HT1080 (cell line): Measurements from ENCODE around the gene ABI3BP. TPM values are rescaled to one million over a fixed set of nuclear protein-coding genes. Genes with fewer than 3 reads are reported as not detected.
A peak's percentile ranks its signal among the peaks of the same experiment; 100 is the strongest.

Experiments used
- DNase-seq: peaks from one replicate; pipeline ENCODE4 v3.0.0-alpha.2; 2015; ENCODE audit warnings: low read depth
- total RNA-seq: library from RNA; depleted of rRNA; stranded (reverse); fragments of >200 nt; shearing (Covaris generic); gene quantifications from 2 replicates; pipeline ENCODE4 v1.2.3, GENCODE V29; 2014

Gene ABI3BP
- total RNA-seq, 1 experiment from 2014 or later: 2.2 TPM

DNA sequence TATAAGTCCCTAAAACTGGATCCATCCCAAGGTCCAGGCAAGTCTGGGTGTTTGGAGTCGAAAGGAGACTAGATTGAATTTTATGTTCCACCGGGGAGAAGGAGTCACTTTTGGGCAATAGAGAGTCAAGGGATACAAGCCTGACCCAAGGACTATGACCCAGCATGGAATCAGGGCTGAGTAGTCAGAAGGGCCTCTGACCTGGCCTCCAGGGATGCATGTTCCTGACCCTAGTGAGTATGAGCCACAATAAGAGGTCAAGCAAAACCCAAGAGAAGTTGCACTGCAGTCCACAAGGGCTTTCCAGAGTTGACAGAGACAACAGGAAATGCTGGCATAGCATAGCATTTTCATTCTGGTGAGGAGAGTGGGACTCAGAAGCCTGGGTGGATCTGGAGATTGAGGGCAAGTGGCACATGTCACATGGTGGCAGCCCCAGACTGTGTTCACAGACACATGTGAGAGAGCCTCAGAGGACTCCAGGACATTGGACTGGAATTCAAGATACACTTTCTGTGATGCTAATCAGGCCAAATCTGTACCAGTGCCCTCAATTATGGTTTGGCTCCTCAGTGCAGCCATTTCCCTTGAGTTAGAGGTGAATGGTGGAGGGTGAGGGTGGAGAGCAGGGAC lies 217.0 kb downstream of the ABI3BP start:
- DNase-seq: no peak

DNA sequence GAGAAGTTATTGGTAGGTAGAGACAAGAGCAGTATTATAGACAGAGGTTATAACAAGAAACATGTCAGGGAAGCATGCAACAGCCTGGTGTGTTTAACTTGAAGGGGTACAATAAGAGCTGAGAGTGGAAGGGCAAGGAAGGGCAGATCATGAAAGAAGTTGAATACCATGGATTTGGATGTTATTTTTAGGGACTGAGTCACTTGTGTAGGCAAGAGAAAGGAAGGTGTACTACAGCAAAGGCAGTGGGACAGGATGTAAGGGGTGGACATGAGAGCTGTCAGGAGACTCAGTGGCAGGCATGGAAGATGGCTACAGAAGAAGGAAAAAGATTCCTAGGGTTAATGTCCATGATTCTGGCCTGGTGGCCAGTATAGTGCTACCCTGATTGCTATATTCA lies 217.6 kb downstream of the ABI3BP start:
- DNase-seq: peak; percentile 36

DNA sequence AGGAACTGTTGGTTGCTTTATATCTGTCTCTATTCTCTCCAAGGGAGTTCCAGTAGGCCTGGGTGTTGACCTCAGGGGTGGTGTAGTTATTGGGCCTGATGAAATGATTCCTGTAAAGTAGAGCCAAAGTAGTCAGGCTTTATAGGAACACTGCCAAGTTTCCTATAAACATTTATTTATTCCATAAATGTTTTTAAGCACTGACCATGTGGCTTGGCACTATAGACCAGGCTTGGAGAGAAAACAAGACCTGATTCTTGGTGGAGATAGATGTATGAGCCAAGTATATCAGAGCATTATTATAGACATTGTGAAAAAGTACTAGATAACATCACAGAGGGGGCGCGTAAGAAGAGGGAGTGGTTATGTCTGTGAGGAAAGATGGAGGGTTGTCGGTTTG lies 218.0 kb downstream of the ABI3BP start:
- no peak for DNase-seq

DNA sequence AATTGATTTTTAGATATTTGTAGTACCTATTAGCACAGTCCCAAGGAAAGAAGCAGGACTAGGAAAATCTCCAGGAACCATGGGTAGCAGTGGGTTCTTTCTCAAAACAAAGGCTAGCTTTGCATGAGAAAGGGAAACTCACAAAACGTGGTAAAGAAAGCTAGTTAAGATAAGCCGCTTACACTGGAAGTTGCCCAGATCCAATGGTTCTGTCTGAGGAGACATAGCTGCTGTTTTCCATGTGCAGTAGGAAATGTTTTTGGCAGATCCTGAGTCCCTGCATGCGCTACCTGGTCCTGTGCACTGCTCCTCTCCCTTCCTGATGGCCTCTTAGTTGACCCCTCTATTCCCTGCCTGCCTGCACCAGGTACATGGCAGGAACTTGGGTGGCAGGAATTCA lies 223.5 kb downstream of the ABI3BP start:
- no peak for DNase-seq

DNA sequence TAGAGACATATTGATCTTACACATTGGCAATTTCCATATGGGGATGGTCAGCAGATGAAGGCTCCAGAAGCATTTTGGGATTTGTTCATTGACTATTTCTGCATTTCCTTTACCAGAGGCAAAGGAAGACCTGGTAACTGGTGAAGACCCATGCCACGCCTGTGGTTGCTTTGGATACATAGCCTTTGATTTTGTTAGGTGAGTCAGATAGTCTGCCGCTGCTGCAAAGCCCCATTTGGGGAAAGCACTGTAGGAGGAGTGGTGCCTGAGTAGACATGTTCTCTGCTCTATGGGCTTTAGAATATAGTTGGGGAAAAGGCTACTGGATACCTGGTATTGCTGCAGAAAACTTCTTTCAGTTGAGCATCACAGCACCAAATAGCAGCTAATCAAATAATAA lies 227.2 kb downstream of the ABI3BP start:
- DNase-seq: peak; percentile 42

DNA sequence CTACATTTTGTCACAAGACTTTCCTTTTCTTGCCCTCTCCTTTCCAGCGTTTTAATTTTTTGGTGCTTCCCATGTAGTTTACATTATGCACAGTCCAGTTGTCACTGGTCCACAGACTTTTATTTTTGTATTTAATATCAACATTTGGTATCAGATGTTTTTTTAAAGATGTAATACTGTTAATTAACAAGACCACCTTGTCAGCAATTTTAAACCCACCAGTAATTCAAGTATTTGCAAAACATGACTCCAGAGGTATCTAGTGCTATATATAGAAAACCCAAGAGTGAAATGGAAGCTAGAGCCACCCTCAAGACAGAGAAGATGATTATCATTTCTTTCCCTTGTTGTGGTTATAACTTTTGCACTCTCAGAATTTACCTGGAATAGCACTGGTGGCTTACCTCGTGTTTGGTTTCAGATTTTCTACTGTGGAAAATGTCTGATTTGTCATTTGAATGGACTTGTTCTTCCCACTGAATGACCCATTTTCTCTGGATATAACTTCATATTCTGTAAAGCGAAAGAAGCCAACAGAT lies 227.7 kb downstream of the ABI3BP start:
- no peak for DNase-seq

DNA sequence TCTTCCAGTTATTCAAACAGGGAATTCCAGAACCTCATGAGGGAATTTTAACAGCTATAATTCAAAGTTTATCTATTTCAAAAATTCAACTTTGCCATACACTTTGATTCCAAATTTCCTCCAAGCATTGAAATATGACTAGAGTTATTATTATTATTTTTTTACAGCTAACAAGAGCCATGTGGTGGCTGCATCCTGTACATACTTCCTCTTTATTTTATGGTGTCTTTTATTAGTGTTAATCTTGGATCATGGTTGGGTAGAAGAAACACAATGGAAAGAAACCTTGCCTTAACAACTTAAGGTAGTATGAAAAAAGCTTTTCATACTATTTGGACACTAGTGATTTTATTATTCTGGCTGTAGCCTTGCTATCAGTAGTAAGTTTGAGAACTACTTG lies 231.3 kb downstream of the ABI3BP start:
- no peak for DNase-seq

DNA sequence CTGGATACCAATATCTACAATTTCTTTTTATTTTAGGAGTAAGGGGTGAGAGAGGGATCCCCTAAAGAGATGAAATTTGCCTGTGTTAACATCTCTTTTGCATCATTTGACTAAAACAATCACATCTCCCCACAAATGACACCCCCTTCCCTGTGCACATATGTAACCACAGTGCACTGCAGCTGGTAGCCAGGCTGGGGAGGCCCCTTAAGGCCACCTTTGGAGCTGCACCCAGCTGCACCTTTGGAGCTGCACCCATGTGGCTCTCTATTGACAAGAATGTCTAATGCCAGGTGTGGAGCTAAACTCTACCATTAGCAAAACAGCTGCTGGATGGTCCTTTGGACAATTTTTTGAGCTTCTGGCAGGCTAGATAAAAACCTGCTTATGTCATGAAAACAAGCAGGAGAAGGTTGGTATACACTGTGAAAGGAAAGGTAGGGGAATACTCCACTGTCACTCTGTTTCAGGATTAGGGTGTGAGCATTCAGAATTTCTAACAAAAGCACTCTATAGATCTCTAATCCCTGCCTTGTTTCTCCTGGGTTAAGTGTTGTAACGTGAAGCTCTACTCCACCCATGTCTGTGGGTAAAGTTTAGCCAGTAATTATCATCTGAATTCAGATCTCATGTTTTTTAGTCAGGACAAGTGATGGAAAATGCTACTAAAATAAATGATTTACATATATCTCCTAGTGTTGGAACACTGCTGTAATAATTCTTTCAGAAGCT lies 231.8 kb downstream of the ABI3BP start:
- no peak for DNase-seq

DNA sequence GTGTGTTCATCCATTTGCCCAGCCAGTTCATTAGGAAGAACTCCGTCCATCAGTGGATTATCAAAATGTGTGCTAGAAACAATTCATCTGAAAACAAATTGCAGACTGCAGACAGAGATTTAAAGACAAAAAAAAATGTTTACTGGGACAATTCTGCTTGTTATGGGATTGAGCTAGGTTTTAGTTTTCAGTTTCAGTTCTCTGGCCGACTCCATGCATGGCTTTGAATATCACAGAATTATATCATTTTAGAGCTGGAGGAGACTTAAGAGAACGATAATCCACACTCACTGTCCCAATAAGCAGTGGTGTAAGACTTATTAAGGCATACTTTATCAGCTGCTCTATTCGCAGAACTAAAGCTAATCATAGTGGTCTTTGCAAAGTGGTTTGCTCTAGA lies 232.8 kb downstream of the ABI3BP start:
- no peak for DNase-seq

DNA sequence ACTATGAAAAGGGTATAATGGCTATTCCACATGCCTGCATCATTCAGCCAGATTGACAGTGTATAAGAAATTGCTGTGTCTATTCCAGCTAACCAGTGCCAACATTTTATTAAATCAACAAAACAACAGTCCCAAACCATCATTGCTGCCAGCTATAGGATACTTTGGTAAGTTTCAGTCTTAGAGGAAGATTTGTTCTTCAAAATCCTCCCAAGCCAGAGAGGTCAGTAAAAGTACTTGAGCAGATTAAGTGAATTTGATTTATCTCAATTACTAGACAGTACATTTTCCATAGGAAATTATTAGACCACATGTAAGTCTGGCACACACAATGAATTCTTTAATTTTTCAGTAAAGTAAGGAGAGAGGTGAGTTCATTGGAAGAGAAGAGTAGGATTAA lies 233.3 kb downstream of the ABI3BP start:
- DNase-seq: no peak

DNA sequence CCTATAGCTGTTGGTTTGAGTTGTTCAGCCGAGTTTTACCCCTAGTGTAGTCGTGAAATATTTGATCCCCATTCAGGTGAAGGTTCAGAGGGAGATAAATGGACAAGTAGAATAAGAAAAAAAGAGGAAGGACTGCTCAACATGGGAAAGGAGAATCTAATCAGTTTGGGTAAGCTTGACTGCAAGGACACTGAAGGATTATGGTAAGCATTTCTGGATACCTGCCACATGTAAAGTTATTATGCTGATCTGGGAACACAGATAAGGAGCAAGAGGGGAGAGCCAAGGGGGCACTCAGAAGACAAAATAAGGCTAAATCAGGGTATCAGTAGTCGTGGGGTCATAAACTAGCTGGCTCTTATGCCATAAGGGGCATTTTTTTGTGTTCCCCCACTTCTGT lies 234.1 kb downstream of the ABI3BP start:
- no peak for DNase-seq

DNA sequence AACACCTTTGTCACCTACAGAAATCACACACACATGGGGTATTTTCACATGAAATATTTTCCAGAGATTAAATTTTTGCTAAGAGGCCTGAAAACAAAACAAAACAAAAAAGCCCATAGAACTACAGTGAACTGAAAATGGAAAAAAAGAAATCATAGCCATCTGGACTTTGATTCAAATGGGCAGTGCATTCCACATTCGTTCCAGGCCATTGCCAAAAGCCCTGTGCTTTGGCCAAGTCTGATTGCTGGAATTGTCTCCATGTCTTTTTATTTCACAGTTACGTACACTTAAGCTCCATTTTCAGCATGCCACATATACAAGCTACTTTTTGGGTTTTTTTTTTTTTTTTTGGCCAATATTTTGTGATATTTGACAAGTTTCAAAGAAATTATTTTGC lies 236.8 kb downstream of the ABI3BP start:
- no peak for DNase-seq

DNA sequence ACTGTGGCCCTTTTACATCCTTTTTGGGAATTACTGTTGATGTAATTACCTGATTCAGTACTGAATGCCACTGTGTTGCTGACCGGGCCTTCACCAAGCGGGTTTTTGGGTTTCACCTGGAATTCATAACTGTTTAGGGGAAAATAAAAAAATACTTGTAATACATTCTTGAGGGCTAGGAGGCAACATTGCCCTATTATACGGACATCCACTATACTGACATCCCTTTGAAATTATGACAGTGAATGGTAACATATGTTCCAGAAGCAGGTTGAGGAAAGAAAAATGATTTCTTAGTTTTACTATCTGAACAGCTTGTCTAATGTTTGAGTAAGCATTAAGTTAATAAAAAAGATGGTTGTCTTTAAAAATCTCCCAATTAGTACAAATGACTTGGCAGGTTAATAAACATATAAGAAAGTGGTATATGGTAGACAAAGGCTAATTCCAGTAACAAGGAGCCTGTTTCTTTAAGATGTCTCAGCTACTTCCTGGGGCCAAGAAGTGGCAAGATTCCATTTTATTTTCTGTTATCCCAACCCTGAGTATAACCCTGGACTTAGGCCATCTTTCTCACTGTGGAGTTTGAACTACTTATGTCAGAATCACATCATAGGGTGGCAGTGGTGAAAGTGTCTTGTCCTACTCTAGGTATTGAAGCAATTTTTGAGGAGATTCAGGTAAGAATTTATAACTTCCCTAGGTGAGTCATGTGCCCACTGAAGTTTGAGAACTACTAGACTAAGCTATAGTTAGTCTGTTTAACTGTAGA lies 238.5 kb downstream of the ABI3BP start:
- no peak for DNase-seq

DNA sequence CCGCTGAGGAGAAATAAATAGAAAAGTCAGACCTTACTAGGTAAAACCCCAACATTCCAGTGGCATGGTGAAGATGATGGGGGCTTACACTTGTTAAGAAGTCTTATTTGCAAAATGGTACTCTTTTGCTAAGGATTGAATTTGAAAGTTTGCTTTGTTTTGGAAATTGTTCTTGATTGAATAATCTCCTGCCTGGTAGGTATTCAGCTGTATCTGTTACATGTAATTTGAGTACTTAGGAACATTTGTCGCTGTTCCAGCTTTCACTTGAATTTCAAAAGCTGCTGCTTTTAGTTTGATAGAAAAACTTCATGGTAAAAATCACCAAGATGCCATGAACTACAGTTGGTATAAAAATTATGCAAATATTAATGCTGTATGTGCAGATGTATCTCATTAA lies 239.4 kb downstream of the ABI3BP start:
- DNase-seq: no peak

DNA sequence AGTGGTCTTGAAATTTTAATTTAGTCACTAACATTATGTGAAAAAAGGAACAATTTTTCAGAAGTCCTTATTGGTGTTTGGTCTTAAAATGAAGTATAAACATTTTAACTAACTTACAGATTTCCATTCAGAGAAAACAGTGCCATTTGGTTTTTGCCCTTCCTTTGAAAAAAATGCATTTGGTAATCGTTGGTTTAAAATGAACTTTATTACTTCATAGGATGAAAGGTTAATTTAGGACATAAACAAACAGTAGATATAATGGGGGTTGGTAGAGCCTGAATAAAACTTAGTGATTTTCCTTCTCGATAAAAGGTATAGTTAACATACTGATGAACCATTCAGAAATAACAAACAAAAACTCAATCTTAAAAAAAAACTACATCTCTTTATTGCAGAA lies 244.3 kb downstream of the ABI3BP start:
- no peak for DNase-seq

DNA sequence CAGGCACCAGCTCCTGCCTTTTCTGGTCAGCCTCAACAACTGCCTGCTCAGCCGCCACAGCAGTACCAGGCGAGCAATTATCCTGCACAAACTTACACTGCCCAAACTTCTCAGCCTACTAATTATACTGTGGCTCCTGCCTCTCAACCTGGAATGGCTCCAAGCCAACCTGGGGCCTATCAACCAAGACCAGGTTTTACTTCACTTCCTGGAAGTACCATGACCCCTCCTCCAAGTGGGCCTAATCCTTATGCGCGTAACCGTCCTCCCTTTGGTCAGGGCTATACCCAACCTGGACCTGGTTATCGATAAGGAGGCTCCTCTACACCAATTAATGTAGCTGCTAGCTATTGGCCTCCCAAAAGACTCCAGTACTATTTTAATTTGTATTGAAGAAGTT lies 245.0 kb downstream of the ABI3BP start:
- DNase-seq: no peak

DNA sequence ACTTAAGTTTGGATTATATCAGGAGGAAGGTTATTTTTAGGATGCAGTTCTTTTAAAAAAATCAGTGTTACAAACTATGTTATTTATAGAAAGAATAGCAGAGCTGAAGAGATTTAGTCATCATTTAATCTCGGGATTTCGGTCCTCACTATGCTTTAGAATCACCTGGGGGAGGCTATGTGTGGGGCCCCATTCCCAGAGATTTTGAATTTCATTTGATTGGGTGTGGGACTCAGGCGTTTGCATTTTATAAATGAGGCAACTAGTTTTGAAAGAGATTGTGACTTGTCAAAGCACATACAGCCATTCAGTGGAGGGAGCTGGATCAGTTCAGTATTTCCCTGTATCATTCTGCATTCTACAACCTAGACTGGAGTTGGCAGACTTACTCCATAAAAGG lies 247.1 kb downstream of the ABI3BP start:
- DNase-seq: no peak

DNA sequence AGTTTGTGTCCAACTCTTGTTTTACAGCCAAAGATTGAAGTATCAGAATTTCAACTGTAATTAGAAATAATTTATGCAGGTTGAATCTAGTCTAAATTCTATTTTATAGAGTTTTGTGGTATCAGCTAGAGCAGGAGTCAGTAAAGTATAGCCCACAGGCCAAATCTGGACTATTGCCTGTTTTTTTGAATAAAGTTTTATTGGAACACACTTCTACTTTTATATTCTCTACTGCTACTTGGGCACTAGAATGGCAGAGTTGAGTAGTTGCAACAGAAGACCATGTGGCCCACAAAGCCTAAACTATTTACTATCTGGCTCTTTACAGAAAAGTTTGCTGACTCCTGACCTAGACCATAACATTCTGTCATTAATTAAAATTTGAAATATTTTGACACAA lies 247.6 kb downstream of the ABI3BP start:
- no peak for DNase-seq

DNA sequence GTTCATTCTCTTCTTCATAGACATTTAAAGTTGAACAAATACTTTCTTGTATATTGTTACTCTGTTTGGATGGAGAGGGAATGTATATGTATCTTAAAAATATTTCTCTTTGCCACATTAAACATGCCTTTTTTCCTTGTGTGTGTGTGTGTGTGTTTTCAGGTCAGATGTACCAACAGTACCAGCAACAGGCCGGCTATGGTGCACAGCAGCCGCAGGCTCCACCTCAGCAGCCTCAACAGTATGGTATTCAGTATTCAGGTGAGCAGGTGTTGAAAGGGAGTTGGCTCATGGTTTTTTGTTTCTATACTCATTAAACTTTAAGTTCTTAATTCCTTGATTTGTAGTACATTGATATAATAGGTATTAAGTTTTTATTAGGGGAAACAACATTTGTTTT lies 248.6 kb downstream of the ABI3BP start:
- no peak for DNase-seq

DNA sequence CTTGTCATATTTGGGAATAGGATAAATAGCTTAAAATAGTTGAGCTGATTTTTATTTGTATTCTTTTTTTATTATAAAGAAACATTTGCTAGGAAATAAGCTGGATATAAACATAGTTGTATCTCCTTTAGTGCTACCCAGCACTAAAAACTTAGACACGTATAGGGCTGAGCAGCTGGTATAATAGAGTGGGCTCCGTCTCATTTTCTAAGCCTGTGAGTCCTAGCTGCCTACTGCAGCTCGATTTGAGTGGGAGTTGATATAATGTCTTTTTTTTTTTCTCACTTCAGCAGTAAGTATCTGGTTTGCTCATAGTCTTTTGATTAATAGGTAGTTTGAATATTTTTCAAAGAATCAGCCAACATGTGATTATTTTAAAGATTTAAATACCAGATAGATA lies 249.7 kb downstream of the ABI3BP start:
- DNase-seq: no peak

DNA sequence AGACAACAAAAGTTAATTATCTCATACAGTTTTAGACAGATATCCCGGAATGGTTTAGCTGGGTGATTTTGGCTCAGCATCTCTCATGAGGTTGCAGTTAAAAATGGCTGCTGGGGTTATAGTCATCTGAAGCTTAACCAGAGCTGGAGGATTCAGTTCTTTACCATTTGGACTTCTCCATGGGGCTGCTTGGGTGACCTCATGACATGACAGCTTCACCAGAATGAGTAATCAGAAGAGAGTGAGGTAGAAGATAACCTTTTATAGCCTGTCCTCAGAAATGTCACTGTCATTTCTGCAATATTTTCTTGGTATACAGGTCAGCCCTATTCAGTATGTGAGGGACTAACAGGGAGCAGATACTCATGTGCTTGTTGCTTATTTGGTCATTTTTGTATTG lies 253.0 kb downstream of the ABI3BP start:
- peak; percentile 6 for DNase-seq

DNA sequence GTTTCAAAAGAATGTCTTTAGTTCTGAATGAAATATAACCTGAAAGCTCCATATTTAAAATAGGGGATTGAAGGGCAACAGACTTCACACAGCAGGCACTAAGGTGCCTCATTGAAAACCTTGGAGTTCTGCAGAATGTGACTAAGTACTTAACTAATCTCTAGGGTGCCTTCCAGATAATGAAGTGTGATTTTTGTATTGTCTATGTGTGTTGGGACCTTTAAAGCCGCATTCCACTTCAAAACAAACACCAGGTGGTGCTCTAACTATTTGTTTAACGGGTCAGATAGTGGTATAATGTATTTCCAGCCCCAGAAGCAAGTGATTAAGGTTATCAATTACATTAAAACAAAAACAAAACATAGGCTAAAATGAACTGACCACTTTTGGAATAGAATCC lies 255.9 kb downstream of the ABI3BP start:
- DNase-seq: peak; percentile 25
